HCT116 (cell line): ENCODE data around the gene EPHA4.

ENCODE experiments used
- EGR1 ChIP-seq: IDR thresholded peaks from 2 replicates; pipeline ENCODE4 v1.6.1; 2012; ENCODE audit warnings: low read depth
- TF ChIP-seq, protein P1 (sequence below), 3 experiments: fragments of 200-600 bp in 1 of 3; sonication (generic) in 1 of 3; IDR thresholded peaks in 2 of 3; conservative IDR thresholded peaks in 1 of 3; 2 replicates each; pipeline ENCODE4 v1.5.1; 2012 to 2017; ENCODE audit warnings: low read depth in 2 of 3, low read length in 2 of 3, antibody characterized with exemption in 1 of 3, borderline replicate concordance in 1 of 3, control low read depth in 1 of 3, mild to moderate bottlenecking in 1 of 3, mixed read lengths in 1 of 3, mixed run types in 1 of 3, moderate library complexity in 1 of 3; ENCODE audit not compliant: insufficient read depth in 1 of 3

DNA sequence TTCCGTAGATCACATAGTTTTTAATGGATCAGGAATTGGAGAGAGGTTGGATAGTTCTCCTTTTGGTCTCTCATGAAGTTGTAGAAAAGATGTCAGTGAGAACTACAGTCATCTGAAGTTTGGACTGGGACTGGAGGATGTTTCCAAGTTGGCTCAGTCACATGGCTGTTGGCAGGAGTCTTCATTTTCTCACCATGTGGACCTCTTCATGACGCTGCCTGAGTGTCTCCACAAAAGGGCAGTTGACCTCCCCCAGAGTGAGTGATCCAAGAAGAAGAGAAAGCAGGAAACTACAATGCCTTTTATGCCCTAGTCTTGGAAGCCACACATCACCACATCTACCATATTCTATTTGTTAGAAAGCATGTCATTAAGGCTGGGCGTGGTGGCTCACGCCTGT lies 171.7 kb downstream of the EPHA4 start:
- TF ChIP-seq EGR1: no peak
- TF ChIP-seq, protein P1, sequence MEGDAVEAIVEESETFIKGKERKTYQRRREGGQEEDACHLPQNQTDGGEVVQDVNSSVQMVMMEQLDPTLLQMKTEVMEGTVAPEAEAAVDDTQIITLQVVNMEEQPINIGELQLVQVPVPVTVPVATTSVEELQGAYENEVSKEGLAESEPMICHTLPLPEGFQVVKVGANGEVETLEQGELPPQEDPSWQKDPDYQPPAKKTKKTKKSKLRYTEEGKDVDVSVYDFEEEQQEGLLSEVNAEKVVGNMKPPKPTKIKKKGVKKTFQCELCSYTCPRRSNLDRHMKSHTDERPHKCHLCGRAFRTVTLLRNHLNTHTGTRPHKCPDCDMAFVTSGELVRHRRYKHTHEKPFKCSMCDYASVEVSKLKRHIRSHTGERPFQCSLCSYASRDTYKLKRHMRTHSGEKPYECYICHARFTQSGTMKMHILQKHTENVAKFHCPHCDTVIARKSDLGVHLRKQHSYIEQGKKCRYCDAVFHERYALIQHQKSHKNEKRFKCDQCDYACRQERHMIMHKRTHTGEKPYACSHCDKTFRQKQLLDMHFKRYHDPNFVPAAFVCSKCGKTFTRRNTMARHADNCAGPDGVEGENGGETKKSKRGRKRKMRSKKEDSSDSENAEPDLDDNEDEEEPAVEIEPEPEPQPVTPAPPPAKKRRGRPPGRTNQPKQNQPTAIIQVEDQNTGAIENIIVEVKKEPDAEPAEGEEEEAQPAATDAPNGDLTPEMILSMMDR (IDR thresholded peaks at IDR 0.05 in 2 of 3, conservative IDR thresholded peaks at IDR 0.05 in 1 of 3; ENCODE audit: borderline replicate concordance in 1 of 3, insufficient read depth in 1 of 3, low read depth in 2 of 3, low read length in 2 of 3): no peak
